ENCODE results near the gene CNTN4. TPM values are rescaled to one million over a fixed set of nuclear protein-coding genes. Genes with fewer than 3 reads are reported as not detected.

Gene CNTN4
- total RNA-seq, 4 donors from 2014 or later: 5.8 to 15.5 (median 9.0) TPM

- ATAC-seq: no peak
- peaks cover 0 to 9% (median 0%) of the 10 kb centered on the region in 3 donors for H3K4me1 ChIP-seq
- WGBS, 2 donors (ENCODE audit: low coverage in 1 of 2): 17% methylated on average over 1 to 2 of the region's 2 CpGs
- H3K27me3 ChIP-seq: no peaks in the 10 kb centered on the region
- H3K9me3 ChIP-seq: no peaks in the 10 kb centered on the region
- TF ChIP-seq POLR2A (IDR thresholded peaks at IDR 0.05) (no peak), POLR2AphosphoS5 (IDR thresholded peaks at IDR 0.05) (no peak), CTCF (IDR thresholded peaks at IDR 0.05) (no peak), EP300 (IDR thresholded peaks at IDR 0.05) (no peak)
- H3K4me3 ChIP-seq: no peak overlapping the region
- no peaks in the 10 kb centered on the region for H3K36me3 ChIP-seq
- no peak overlapping the region for H3K27ac ChIP-seq
Observed at GRCh38 chr3:2770451-2770850, 671.8 kb downstream of the CNTN4 start.

GRCh38 chr3:2771193-2771592 is 672.5 kb downstream of the CNTN4 start:
- Histone ChIP-seq H3K27ac (no peak overlapping the region), H3K36me3 (no peaks in the 10 kb centered on the region), H3K4me3 (no peak overlapping the region), H3K27me3 (no peaks in the 10 kb centered on the region), H3K9me3 (no peaks in the 10 kb centered on the region), H3K4me1 (peaks cover 0 to 9% (median 0%) of the 10 kb centered on the region in 3 donors)
- TF ChIP-seq POLR2A (IDR thresholded peaks at IDR 0.05) (no peak), EP300 (IDR thresholded peaks at IDR 0.05) (no peak), CTCF (IDR thresholded peaks at IDR 0.05) (no peak), POLR2AphosphoS5 (IDR thresholded peaks at IDR 0.05) (no peak)
- no peak for ATAC-seq

GRCh38 chr3:2771741-2772140 is 673.1 kb downstream of the CNTN4 start:
- Histone ChIP-seq H3K4me3 (no peak overlapping the region), H3K36me3 (no peaks in the 10 kb centered on the region), H3K9me3 (no peaks in the 10 kb centered on the region), H3K4me1 (peaks cover 0 to 9% (median 0%) of the 10 kb centered on the region in 3 donors), H3K27ac (no peak overlapping the region), H3K27me3 (no peaks in the 10 kb centered on the region)
- TF ChIP-seq POLR2AphosphoS5 (IDR thresholded peaks at IDR 0.05) (no peak), CTCF (IDR thresholded peaks at IDR 0.05) (no peak), POLR2A (IDR thresholded peaks at IDR 0.05) (no peak), EP300 (IDR thresholded peaks at IDR 0.05) (no peak)
- WGBS, 2 donors (ENCODE audit: low coverage in 1 of 2): 71 to 73% methylated on average over 3 to 4 of the region's 5 CpGs
- ATAC-seq: no peak

- H3K27me3 ChIP-seq: no peaks in the 10 kb centered on the region
- H3K9me3 ChIP-seq: no peaks in the 10 kb centered on the region
- H3K4me1 ChIP-seq: peaks cover 0 to 9% (median 0%) of the 10 kb centered on the region in 3 donors
- no peak for ATAC-seq
- H3K36me3 ChIP-seq: no peaks in the 10 kb centered on the region
- TF ChIP-seq CTCF (IDR thresholded peaks at IDR 0.05) (no peak), EP300 (IDR thresholded peaks at IDR 0.05) (no peak), POLR2A (IDR thresholded peaks at IDR 0.05) (no peak), POLR2AphosphoS5 (IDR thresholded peaks at IDR 0.05) (no peak)
- H3K4me3 ChIP-seq: no peak overlapping the region
- WGBS, 2 donors (ENCODE audit: low coverage in 1 of 2): 83 to 95% methylated on average over 1 of the region's 1 CpG
- H3K27ac ChIP-seq: no peak overlapping the region
Observed at GRCh38 chr3:2772803-2773202, 674.1 kb downstream of the CNTN4 start.

- H3K9me3 ChIP-seq: no peaks in the 10 kb centered on the region
- no peak for TF ChIP-seq EP300 (IDR thresholded peaks at IDR 0.05)
- no peak for TF ChIP-seq CTCF (IDR thresholded peaks at IDR 0.05)
- no peak for TF ChIP-seq POLR2A (IDR thresholded peaks at IDR 0.05)
- TF ChIP-seq POLR2AphosphoS5 (IDR thresholded peaks at IDR 0.05): no peak
- no peaks in the 10 kb centered on the region for H3K36me3 ChIP-seq
- H3K27me3 ChIP-seq: no peaks in the 10 kb centered on the region
- H3K27ac ChIP-seq: no peak overlapping the region
- H3K4me1 ChIP-seq: peaks cover 0 to 9% (median 0%) of the 10 kb centered on the region in 3 donors
- WGBS, 2 donors (ENCODE audit: low coverage in 1 of 2): 20 to 43% methylated on average over 2 to 5 of the region's 5 CpGs
- no peak overlapping the region for H3K4me3 ChIP-seq
- ATAC-seq: no peak
Observed at GRCh38 chr3:2774481-2775249, 676.0 kb downstream of the CNTN4 start.

Measured in gastroesophageal sphincter (tissue), 4 donors.